ENCODE data around the gene GOSR2.
"Not testable (repeated sequence)": the region's sequence is repeated elsewhere in the genome, so short reads cannot be mapped to it uniquely, and the experiment has no call there.

Gene GOSR2

GRCh38 chr17:46928467-46929261, 5.7 kb downstream of the GOSR2 start:
- no peak for DNase-seq (ENCODE audit: low read depth, low spot score)

GRCh38 chr17:46929413-46929812, 6.5 kb downstream of the GOSR2 start:
- no peak for DNase-seq (ENCODE audit: low read depth, low spot score)

GRCh38 chr17:46930051-46930450, 7.1 kb downstream of the GOSR2 start:
- no peak for DNase-seq (ENCODE audit: low read depth, low spot score)

- no peak for DNase-seq (ENCODE audit: low read depth, low spot score)
Measured at GRCh38 chr17:46931596-46931995, 8.6 kb downstream of the GOSR2 start.

DNA sequence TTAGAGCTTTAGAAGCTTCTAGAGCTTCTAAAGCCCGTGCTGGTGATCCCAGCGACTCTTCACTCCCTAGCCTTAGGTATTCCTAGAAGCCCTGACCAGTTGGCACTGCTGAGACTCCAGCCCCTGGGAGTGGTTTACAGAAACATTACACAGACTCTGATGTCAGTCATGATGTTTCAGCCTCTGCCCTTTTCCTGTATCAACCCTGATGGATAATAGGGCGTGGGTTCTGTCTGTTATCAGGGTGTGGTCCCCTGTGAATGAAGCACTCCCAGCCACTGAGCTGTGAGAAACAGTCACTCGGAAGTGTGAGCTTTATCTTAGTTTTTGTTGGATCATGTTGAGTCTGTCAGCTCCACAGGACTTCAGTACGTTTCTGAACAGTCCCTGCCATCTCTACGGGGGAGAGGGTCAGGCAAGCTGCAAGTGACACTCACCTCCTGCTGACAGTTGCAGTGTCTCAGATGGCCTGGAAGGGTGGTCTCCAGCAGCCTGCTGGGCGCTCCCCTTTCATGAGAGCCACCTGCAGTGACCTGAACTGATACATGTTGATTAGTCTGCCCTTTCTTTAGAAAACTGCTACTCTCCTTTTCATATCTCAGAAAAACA, 12.8 kb downstream of the GOSR2 start:
- DNase-seq (ENCODE audit: low read depth, low spot score) = no peak

DNA sequence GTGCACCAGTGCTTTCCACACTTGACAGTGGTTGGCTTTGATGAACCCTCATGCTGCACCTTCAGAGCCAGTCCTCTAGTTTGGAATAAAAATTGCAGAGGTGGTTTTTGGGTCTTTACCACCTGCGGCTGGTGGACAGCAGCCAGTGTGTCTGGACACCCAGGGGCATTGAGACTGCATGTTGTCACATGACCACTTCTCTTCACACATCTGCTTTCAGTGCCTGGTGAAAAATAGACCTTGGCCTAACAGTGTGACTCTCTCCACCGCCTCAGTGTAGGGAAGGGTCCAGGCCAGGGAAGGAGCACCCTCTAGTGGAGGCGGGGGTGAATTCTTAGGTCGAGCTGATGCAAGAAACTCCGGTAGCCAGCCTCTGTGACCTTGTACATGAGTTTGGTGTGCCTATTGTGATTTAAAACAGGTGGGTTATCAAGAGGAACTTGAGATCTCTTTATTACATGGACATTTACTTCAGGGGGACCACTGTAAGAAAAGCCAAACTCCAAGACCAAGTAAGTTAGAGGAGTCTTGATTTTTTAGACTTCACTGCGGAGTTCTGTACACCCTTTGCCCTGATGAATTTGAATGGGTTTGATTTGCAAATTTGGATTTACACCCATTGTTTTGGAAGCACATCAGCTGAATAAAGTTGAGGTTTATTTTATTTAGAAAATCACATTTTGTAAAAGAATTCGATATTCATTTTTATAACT, 17.9 kb downstream of the GOSR2 start:
- DNase-seq (ENCODE audit: low read depth, low spot score) = peak; percentile 32

DNA sequence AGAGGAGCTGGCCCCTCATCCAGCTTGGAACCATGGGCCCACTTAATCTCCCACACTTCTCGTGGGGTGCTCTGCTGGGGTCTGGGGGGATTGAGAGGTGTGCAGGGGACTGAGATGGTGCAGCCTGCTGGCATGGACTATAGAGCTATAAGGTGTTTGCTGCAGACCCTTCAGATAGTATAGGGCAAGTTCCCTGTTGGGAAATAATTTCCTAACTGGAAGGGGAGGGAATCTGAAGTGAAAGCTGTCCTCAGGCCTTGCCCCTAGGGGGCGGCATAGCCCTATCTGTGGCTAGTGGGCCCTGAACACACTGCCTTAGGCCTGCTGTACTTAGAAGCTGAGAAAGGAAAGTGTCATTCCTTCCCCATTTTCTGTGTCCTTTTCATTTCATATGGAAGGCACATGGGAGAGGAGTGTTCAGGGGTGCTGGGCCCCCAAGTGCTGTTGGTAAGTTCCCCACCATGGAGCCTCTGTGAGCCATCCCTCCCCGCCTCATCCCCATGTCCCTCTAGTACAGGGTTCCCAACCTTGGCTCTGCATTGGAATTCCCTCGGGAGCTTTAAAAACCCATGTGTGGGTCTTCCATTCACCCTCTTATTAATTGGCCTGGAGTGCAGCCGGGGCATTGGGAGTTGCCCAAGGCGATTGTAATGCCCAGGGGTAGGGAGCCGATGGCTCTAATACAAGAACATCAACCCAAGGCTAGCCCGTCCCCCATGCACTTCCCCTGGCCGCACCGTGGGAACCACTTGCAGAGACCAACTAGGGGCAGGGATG, 19.7 kb downstream of the GOSR2 start:
- no peak for DNase-seq (ENCODE audit: low read depth, low spot score)

GRCh38 chr17:46943218-46943500, 20.2 kb downstream of the GOSR2 start:
- no peak for DNase-seq (ENCODE audit: low read depth, low spot score)

GRCh38 chr17:46943501-46944393, 20.8 kb downstream of the GOSR2 start:
- no peak for DNase-seq (ENCODE audit: low read depth, low spot score)

DNA sequence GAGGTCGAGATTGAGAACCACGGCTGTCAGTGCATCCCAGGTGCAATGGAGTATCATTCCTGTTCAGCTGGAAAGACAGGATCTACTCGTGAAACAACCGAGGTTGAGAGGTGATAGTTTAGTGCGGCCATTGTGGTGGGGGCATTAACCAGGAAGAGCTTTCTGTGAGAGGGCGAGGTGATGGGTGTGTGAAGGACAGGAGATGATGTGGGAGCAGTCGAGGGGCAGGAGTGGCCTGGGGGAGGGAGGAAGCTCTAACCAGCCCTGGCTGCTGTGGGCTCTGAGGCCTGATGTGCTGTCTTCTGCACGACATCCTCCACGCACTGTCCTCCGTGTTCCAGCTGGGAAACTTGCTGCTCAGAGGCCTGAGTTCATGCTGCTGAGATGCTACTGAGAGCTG, 22.0 kb downstream of the GOSR2 start:
- no peak for DNase-seq (ENCODE audit: low read depth, low spot score)

DNA sequence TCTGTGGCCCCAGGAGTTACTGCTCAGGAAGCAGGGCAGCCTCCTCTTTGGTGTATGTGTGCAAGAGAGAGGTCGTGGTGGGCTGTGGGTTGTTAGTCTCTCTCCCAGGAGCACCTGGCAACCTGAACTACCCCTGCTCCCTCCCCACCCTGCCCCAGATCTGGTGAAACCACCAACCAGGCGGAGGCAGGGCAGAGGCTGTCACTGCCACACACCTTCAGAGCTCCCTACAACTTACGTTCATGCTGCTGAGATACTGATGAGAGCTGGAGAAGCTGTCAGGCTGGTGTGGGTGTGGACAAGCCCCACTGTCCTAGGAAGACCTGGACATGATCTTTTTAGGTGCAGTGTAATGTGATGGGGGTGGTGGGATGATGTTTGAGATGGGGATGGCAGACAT, 24.3 kb downstream of the GOSR2 start:
- DNase-seq (ENCODE audit: low read depth, low spot score) = no peak

- DNase-seq (ENCODE audit: low read depth, low spot score) = no peak
Measured at GRCh38 chr17:46948544-46948943, 25.6 kb downstream of the GOSR2 start.

DNA sequence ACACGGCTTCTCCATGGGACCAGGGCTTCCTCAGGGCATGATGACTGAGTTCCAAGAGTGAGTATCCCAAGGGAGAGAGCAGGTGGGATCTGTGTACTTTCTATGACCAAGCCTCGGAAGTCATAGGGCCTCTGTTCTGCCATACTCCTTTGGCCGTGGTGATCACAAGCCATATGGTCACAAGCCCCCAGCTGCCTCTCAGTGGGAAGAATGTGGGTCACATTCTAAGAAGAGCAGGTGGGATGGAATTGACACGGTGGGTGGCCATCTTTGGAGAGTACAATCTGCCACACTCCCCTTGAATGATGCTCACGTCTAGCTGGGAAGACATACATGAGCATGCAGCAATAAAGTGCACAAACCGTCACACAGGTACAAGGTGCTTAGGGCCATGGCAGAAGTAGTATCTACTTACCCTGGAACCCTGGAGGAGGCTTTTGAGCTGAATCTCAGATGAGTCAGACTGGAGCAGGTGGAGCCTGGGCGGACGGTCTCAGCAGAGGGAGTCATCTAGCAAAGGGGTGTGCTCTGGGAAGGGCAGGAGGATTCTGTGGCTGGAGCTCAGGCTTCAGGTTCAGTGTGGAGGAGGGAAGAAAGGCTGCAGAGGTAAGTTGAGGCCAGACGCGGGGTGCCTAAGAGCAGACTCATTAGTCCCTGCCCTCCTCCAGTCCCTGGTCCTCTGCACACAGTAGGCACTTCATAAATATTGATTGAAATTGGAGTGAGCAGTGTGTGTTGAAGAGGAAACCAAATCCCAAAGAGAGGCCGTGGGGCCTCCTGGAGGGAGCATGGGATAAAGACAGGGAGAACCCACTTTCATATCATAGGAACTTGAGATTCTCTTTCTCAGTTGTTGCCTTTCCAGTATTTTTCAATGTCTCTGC, 26.6 kb downstream of the GOSR2 start:
- DNase-seq (ENCODE audit: low read depth, low spot score) = no peak

GRCh38 chr17:46950342-46950996, 27.5 kb downstream of the GOSR2 start:
- no peak for DNase-seq (ENCODE audit: low read depth, low spot score)

GRCh38 chr17:46950997-46951621, 28.1 kb downstream of the GOSR2 start:
- no peak for DNase-seq (ENCODE audit: low read depth, low spot score)

- DNase-seq (ENCODE audit: low read depth, low spot score) = no peak
Measured at GRCh38 chr17:46951706-46952105, 28.7 kb downstream of the GOSR2 start.

- no peak for DNase-seq (ENCODE audit: low read depth, low spot score)
Measured at GRCh38 chr17:46952115-46952514, 29.2 kb downstream of the GOSR2 start.

DNA sequence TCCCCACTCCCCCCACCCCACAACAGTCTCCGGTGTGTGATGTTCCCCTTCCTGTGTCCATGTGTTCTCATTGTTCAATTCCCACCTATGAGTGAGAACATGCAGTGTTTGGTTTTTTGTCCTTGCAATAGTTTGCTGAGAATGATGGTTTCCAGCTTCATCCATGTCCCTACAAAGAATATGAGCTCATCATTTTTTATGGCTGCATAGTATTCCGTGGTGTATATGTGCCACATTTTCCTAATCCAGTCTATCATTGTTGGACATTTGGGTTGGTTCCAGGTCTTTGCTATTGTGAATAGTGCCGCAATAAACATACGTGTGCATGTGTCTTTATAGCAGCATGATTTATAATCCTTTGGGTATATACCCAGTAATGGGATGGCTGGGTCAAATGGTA, 30.2 kb downstream of the GOSR2 start:
- not testable (repeated sequence) for DNase-seq (ENCODE audit: low read depth, low spot score)

GRCh38 chr17:46958041-46958591, 35.2 kb downstream of the GOSR2 start:
- no peak for DNase-seq (ENCODE audit: low read depth, low spot score)

Data from activated naive CD8-positive, alpha-beta T cell treated with anti-CD3 and anti-CD28 coated beads, Interleukin-2, amount 50 U/mL, for 16 hours (primary cell).